ENCODE data around the gene SHMT2. TPM values are rescaled to one million over a fixed set of nuclear protein-coding genes. Genes with fewer than 3 reads are reported as not detected.

Gene SHMT2
- total and polyA plus RNA-seq, 2 of the 13 experiments (the other 11 are each of a cell fraction or from before 2014, with no cell fraction given): 181 to 393 TPM

GRCh38 chr12:57204454-57204853 is 25.1 kb upstream of the SHMT2 start:
- TF ChIP-seq ZNF430 (CRISPR knock-in tag; IDR thresholded peaks at IDR 0.05) (no peak), AGO2 (optimal IDR thresholded peaks at IDR 0.05; ENCODE audit: low read depth, low read length) (peak; percentile 71), ZBTB49 (CRISPR knock-in tag; IDR thresholded peaks at IDR 0.05; ENCODE audit: borderline replicate concordance) (no peak), TFAP4 (IDR thresholded peaks at IDR 0.05; ENCODE audit: borderline replicate concordance, low read depth) (no peak)
- no peak overlapping the region for H3K27ac ChIP-seq (ENCODE audit: extremely low read length, insufficient read depth, low read length)
- H4K20me1 ChIP-seq (ENCODE audit: insufficient read depth, low read length): no peaks in the 10 kb centered on the region
- 98% methylated on average over 19 of the region's 19 CpGs for WGBS (ENCODE audit: low lambda C conversion rate)
- no peaks in the 10 kb centered on the region for H3K9me3 ChIP-seq (ENCODE audit: low read length)
- H3K9ac ChIP-seq (ENCODE audit: insufficient read depth, low read depth, low read length): no peak overlapping the region
- DNase-seq (ENCODE audit: low spot score): no peak
- H2AFZ ChIP-seq (ENCODE audit: low read length): no peak overlapping the region
- no peak for FAIRE-seq
- POLR2A ChIA-PET: no interaction called here
- no peak for ATAC-seq
- H3K4me2 ChIP-seq (ENCODE audit: low read depth, low read length): no peak overlapping the region
- no TSS peak for BruUV-seq (replicated peaks)
- no peaks in the 10 kb centered on the region for H3K4me1 ChIP-seq (ENCODE audit: insufficient read depth, low read length)
- intact Hi-C loops (cut with micrococcal nuclease; ENCODE audit: unreplicated experiment) (no loop called here), in situ Hi-C loops (cut with HindIII; ENCODE audit: extremely low pct_ligation_motif_present, low pct_unique_long_range_greater_than_20kb) (no loop called here)
- peaks cover 53 to 86% of the 10 kb centered on the region in 2 experiments for H3K36me3 ChIP-seq (replicated peaks in 1 of 2; ENCODE audit: control insufficient read depth in 1 of 2, insufficient read depth in 2 of 2, low read length in 2 of 2)
- CTCF ChIA-PET (ENCODE audit: low intra/inter-chr PET ratio, low total read pairs): no interaction called here
- H3K27me3 ChIP-seq (ENCODE audit: control insufficient read depth in 1 of 2, insufficient read depth in 2 of 2, low read length in 2 of 2): no peaks in the 10 kb centered on the region
- H3K79me2 ChIP-seq (ENCODE audit: insufficient read depth, low read length): no peaks in the 10 kb centered on the region
- no peak overlapping the region for H3K4me3 ChIP-seq (replicated peaks in 1 of 3; ENCODE audit: insufficient read depth in 1 of 3, low read depth in 2 of 3, low read length in 3 of 3)

- ChIA-PET CTCF (ENCODE audit: low intra/inter-chr PET ratio, low total read pairs) (no interaction called here), POLR2A (no interaction called here)
- no peak overlapping the region for H3K4me2 ChIP-seq (ENCODE audit: low read depth, low read length)
- no peaks in the 10 kb centered on the region for H3K27me3 ChIP-seq (ENCODE audit: control insufficient read depth in 1 of 2, insufficient read depth in 2 of 2, low read length in 2 of 2)
- TF ChIP-seq RBFOX2 (IDR thresholded peaks at IDR 0.05; ENCODE audit: low read depth, low read length) (0 out of 2 replicates have a peak, but pooled peaks have one; percentile 16), SRF (IDR thresholded peaks at IDR 0.05; ENCODE audit: low read depth, low read length) (no peak)
- WGBS (ENCODE audit: low lambda C conversion rate): 96% methylated on average over 13 of the region's 26 CpGs
- no peak overlapping the region for H3K27ac ChIP-seq (ENCODE audit: extremely low read length, insufficient read depth, low read length)
- FAIRE-seq (no peak), DNase-seq (ENCODE audit: low spot score) (no peak), ATAC-seq (no peak)
- H3K4me1 ChIP-seq (ENCODE audit: insufficient read depth, low read length): no peaks in the 10 kb centered on the region
- no peaks in the 10 kb centered on the region for H4K20me1 ChIP-seq (ENCODE audit: insufficient read depth, low read length)
- H3K79me2 ChIP-seq (ENCODE audit: insufficient read depth, low read length): no peaks in the 10 kb centered on the region
- intact Hi-C loops (cut with micrococcal nuclease; ENCODE audit: unreplicated experiment): no loop called here
- H3K36me3 ChIP-seq (replicated peaks in 1 of 2; ENCODE audit: control insufficient read depth in 1 of 2, insufficient read depth in 2 of 2, low read length in 2 of 2): peaks cover 53 to 86% of the 10 kb centered on the region in 2 experiments
- no peaks in the 10 kb centered on the region for H3K9me3 ChIP-seq (ENCODE audit: low read length)
- in situ Hi-C loops (cut with HindIII; ENCODE audit: extremely low pct_ligation_motif_present, low pct_unique_long_range_greater_than_20kb): no loop called here
- BruUV-seq (replicated peaks): TSS peak; percentile 35
- H3K9ac ChIP-seq (ENCODE audit: insufficient read depth, low read depth, low read length): no peak overlapping the region
- no peak overlapping the region for H2AFZ ChIP-seq (ENCODE audit: low read length)
- no peak overlapping the region for H3K4me3 ChIP-seq (replicated peaks in 1 of 3; ENCODE audit: insufficient read depth in 1 of 3, low read depth in 2 of 3, low read length in 3 of 3)
Observed at GRCh38 chr12:57205186-57205585, 24.3 kb upstream of the SHMT2 start.

All from HepG2 (cell line).